EH (cell line): Measurements from ENCODE around the gene XG.
"Not testable (repeated sequence)": the region's sequence is repeated elsewhere in the genome, so short reads cannot be mapped to it uniquely, and the experiment has no call there.

Source experiments
- DNase-seq: peaks from one replicate; pipeline ENCODE4 v3.0.0-alpha.2; 2015; ENCODE audit warnings: low read depth

The XG gene

DNA sequence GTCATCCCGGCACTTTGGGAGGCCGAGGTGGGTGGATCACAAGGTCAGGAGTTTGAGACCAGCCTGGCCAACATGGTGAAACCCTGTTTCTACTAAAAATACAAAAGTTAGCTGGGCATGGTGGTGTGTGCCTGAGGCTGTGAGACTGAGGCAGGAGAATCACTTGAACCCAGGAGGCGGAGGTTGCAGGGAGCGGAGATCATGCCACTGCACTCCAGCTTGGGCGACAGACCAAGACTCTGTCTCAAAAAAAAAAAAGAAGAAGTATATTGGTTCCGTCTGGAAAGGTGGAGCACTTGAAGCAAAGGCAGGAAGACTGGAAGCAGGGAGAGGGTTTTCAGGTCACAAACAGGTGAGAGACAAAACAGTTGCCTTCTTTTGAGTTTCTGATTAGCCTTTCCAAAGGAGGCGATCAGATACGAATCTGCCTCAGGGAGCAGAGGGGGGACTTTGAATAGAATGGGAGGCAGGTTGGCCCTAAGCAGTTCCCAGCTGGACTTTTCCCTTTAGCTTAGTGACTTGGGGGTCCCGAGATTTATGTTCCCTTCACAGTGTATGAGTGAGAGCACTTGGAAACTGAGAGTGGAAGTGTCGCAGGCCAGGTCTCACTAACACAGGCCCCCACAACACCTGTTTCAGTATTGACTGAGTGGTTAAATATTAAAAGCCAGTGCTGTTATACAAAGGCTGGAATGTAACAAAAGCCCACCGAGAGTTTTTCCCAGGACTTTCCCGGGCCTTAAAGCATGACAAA, 28.8 kb downstream of the XG start:
- DNase-seq: not testable (repeated sequence)

DNA sequence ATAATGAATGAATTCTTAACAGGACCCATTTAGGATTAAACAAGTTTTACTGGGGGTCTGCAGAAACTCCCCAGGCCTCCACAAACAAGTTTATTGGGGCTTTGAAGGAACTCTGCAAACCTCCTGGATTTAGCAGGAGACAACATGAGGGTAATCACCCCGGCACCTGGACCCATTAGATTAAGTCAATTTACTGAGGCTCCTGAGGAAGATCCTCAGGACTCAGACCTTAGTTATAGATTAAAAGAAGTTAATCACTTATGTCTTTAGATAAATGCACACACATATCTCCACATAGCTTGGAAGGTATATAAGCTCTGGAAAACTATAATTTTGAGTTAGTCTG, 29.4 kb downstream of the XG start:
- no peak for DNase-seq

DNA sequence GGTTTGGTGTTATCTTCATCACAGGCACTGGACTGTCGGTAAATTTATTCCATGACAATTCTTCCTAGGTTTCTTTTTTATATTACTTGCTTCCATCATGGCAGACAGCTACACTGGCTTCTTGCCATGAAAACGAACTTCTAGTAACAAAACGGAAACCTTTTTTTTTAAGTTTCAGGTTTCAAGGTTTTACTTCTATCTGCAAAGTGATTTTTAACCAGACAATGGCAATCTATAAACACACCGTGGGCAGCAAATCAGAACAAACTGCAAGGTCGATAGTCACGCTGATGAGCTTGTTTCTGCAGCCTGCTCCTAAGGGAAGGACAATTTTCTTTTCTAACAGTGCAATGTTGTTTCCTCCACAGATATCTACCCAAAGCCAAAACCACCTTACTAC, 29.9 kb downstream of the XG start:
- DNase-seq: no peak

DNA sequence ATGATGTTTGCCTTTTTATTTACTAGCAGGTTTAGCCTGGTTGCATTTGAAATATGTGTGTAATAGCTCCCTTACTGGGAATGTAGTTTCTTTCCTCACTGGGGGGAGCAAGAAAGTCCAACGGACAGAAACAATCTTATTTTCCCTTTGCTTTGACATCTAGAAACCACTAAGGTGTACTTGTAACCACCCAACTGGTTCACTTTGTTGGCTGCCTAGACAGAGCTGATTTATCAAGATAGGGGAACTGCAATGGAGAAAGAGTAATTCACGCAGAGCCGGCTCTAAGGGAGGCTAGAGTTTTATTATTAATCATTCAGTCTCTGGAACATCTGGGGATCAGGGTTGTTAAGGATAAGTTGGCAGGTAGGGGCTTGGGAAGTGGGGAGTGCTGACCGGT, 30.3 kb downstream of the XG start:
- no peak for DNase-seq

DNA sequence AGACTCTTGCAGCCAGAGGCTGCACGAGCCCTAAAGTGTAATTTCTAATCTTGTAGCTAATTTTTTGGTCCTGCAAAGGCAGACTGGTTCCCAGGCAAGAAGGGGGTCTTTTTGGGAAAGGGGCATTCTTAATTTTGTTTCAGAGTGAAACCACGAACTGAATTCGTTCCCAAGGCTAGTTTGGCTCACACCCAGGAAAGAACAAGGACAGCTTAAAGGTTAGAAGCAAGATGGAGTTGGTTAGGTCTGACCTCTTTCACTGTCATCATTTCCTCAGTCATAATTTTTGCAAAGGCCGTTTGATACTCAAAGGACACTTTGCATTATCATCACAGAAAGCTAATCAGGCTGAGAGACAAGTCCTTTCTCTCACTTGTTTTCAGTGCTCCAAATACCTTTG, 30.9 kb downstream of the XG start:
- DNase-seq: no peak

DNA sequence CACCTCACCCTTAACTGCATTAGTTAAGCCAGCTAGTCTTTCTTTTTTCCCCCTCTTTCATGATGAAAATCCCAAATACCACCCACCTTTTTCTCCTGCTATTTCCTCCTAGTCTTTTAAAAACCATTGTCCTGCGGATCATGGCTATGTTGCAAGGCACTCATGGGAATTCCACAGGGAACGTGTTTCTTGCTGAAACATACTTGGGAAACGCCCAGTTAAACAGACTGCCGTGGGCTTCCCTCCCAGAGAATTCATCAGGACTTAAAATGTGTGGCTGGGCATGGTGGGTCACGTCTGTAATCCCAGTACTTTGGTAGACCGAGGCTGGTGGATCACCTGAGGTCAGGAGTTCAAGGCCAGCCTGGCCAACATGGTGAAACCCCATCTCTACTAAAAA, 32.2 kb downstream of the XG start:
- DNase-seq: no peak

DNA sequence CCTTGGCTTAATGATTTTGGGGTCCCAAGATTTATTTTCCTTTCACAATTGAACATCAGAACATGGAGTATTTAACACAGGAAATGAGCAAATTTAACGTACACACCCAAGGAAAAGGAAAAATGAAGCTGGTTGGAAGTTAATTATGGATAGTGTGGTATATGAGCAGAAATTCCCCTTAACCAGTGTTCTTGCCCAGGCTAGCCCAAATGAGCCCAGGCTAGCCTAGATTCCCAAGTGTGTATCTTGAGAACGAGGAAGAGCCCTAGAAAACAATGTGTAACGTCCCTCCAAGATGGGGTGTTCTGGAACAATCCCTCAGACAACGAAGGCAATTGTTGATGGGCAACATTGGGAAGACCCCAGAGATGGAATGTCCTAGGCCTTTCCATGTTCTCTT, 33.7 kb downstream of the XG start:
- DNase-seq: no peak

- DNase-seq: no peak
Measured at GRCh38 chrX:2788980-2789379, 37.1 kb downstream of the XG start.

- no peak for DNase-seq
Measured at GRCh38 chrX:2789569-2789968, 37.7 kb downstream of the XG start.

- DNase-seq: no peak
Measured at GRCh38 chrX:2793752-2794151, 41.9 kb downstream of the XG start.

GRCh38 chrX:2794336-2794735, 42.5 kb downstream of the XG start:
- DNase-seq: no peak

GRCh38 chrX:2796808-2797207, 45.0 kb downstream of the XG start:
- not testable (repeated sequence) for DNase-seq

- DNase-seq: no peak
Measured at GRCh38 chrX:2799369-2799768, 47.5 kb downstream of the XG start.

DNA sequence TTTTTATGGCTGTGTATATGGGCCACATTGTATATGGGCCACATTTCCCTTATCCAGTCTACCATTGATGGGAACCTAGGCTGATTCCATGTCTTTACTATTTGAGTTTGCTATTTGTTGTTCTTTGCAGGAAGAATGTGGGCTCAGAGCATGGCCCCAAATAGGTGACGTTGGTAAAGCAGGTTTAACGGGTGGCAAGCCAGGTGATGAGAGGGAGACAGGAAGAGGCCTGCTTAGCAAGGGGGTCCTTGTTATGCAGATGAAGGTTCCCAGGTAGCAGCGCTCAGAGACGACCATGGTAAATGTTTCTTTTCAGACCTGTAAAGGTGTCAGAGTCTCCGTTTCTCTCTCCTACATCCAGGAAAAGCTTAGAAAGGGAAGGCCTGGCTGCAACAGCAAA, 48.1 kb downstream of the XG start:
- DNase-seq: not testable (repeated sequence)

GRCh38 chrX:2801223-2801622, 49.4 kb downstream of the XG start:
- no peak for DNase-seq

GRCh38 chrX:2802376-2803090, 50.7 kb downstream of the XG start:
- peak; percentile 63 for DNase-seq

DNA sequence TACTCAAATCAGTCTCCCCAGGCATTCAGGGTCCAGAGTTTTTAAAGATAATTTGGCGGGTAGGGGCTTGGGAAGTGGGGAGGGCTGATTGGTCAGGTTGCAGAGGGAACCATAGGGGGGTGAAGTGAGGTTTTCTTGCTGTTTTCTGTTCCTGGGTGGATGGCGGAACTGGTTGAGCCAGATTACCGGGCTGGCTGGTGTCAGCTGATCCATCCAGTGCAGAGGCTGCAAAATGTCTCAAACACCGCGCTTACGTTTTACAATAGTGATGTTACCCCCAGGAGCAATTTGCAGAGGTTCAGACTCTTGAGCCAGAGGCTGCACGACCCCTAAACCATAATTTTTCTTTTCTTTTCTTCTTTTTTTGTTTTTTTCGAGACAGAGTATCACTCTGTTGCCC, 51.6 kb downstream of the XG start:
- not testable (repeated sequence) for DNase-seq

DNA sequence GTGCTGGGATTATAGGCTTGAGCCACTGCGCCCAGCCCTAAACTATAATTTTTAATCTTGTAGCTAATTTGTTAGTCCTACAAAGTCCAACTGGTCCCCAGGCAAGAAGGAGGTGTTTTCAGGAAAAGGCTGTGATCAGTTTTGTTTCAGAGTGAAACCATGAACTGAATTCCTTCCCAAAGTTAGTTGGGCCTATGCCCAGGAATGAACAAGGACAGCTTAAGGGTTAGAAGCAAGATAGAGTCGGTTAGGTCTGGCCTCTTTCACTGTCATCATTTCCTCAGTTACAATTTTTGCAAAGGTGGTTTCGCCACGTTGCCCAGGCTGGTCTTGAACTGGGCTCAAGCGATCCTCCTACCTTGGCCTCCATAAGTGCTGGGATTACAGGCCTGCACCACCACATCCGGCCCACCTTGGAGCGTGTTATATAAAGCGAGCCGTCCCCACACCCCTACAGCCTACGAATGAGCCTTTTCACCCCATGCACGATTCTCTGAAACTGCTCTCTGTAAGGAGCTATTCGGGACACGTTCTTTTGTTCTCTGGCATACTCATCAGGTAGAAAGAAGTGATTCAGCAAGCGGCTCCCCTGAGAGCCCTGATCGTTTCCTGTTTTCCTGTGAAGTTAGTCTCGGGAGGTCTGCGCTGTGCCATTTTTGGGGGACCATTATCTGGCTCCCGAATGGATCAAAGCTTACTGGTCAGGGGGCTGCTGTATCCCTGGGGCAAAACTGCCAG, 52.4 kb downstream of the XG start:
- DNase-seq: peak; percentile 18

GRCh38 chrX:2804858-2805257, 53.0 kb downstream of the XG start:
- peak; percentile 18 for DNase-seq

GRCh38 chrX:2811271-2811670, 59.4 kb downstream of the XG start:
- DNase-seq: no peak

- peak; percentile 53 for DNase-seq
Measured at GRCh38 chrX:2812161-2812907, 60.5 kb downstream of the XG start.

- DNase-seq: no peak
Measured at GRCh38 chrX:2817036-2817435, 65.2 kb downstream of the XG start.
